ENCODE results near the gene C1orf226. TPM values are rescaled to one million over a fixed set of nuclear protein-coding genes. Genes with fewer than 3 reads are reported as not detected.

C1orf226 gene
- total RNA-seq, 1 experiment from 2014 or later, result 7.7 TPM

- TF ChIP-seq, protein P1, sequence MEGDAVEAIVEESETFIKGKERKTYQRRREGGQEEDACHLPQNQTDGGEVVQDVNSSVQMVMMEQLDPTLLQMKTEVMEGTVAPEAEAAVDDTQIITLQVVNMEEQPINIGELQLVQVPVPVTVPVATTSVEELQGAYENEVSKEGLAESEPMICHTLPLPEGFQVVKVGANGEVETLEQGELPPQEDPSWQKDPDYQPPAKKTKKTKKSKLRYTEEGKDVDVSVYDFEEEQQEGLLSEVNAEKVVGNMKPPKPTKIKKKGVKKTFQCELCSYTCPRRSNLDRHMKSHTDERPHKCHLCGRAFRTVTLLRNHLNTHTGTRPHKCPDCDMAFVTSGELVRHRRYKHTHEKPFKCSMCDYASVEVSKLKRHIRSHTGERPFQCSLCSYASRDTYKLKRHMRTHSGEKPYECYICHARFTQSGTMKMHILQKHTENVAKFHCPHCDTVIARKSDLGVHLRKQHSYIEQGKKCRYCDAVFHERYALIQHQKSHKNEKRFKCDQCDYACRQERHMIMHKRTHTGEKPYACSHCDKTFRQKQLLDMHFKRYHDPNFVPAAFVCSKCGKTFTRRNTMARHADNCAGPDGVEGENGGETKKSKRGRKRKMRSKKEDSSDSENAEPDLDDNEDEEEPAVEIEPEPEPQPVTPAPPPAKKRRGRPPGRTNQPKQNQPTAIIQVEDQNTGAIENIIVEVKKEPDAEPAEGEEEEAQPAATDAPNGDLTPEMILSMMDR (IDR thresholded peaks at IDR 0.05 in 2 of 3, conservative IDR thresholded peaks at IDR 0.05 in 1 of 3; ENCODE audit: borderline replicate concordance in 1 of 3, insufficient read depth in 1 of 3, low read depth in 2 of 3, low read length in 2 of 3), result no peak
- TF ChIP-seq ELF1 (IDR thresholded peaks at IDR 0.05; ENCODE audit: borderline replicate concordance, low read depth), result no peak
These were observed 7.1 kb downstream of the C1orf226 start (continued) for GRCh38 chr1:162388615-162389014.

- Histone ChIP-seq H3K36me3 (ENCODE audit: control insufficient read depth in 1 of 2, insufficient read depth in 2 of 2, low read length in 2 of 2) (no peaks in the 10 kb centered on the region), H3K27me3 (ENCODE audit: insufficient read depth, low read length) (no peaks in the 10 kb centered on the region), H3K4me2 (ENCODE audit: low read length) (no peak overlapping the region), H3K9me2 (ENCODE audit: insufficient read depth) (no peaks in the 10 kb centered on the region), H3K9me3 (ENCODE audit: control insufficient read depth in 1 of 2, insufficient read depth in 1 of 2, low read depth in 1 of 2, low read length in 2 of 2) (no peaks in the 10 kb centered on the region), H4K20me1 (ENCODE audit: insufficient read depth) (no peaks in the 10 kb centered on the region), H3K79me2 (ENCODE audit: insufficient read depth, low read length) (no peaks in the 10 kb centered on the region), H3K27ac (ENCODE audit: low read depth, low read length) (no peak overlapping the region), H3K4me3 (replicated peaks in 1 of 2; ENCODE audit: low read depth in 1 of 2, low read length in 2 of 2) (no peak overlapping the region), H3K9ac (ENCODE audit: low read length) (no peak overlapping the region), H2AFZ (ENCODE audit: low read depth, low read length, poor library complexity, severe bottlenecking) (no peak overlapping the region), H3K4me1 (ENCODE audit: control insufficient read depth in 1 of 2, insufficient read depth in 2 of 2, low read length in 2 of 2) (peaks cover 0 to 4% of the 10 kb centered on the region in 2 experiments; a peak in 2 of 4 replicates)
- ChIA-PET POLR2A (no interaction called here), CTCF (interaction anchor here (1.3 to 2.3 kb wide), 2 partner anchors 9 to 32 kb away, joined by 5 to 6 read pairs; no protein-coding TSS in a partner anchor), RAD21 (ENCODE audit: low non-redundant PET in 1 of 2, low total read pairs in 2 of 2, uncharacterized antibody in 2 of 2, unreplicated experiment in 2 of 2) (no interaction called here)
- DNase-seq (ENCODE audit: low read depth, low spot score) (no peak), ATAC-seq (no peak)
- TF ChIP-seq EZH2 (IDR thresholded peaks at IDR 0.05) (no peak), ATF3 (IDR thresholded peaks at IDR 0.05) (no peak), EZH2phosphoT487 (IDR thresholded peaks at IDR 0.05; ENCODE audit: borderline replicate concordance) (no peak), POLR2AphosphoS5 (IDR thresholded peaks at IDR 0.05; ENCODE audit: low read depth, low read length) (no peak), RAD21 (IDR thresholded peaks at IDR 0.05; ENCODE audit: low read depth) (no peak), FOSL1 (IDR thresholded peaks at IDR 0.05; ENCODE audit: low read depth) (no peak), CEBPB (IDR thresholded peaks at IDR 0.05; ENCODE audit: low read depth) (no peak), YY1 (IDR thresholded peaks at IDR 0.05; ENCODE audit: extremely low read depth, insufficient replicate concordance, low read depth, low read length) (no peak)
- TF ChIP-seq, protein P2, sequence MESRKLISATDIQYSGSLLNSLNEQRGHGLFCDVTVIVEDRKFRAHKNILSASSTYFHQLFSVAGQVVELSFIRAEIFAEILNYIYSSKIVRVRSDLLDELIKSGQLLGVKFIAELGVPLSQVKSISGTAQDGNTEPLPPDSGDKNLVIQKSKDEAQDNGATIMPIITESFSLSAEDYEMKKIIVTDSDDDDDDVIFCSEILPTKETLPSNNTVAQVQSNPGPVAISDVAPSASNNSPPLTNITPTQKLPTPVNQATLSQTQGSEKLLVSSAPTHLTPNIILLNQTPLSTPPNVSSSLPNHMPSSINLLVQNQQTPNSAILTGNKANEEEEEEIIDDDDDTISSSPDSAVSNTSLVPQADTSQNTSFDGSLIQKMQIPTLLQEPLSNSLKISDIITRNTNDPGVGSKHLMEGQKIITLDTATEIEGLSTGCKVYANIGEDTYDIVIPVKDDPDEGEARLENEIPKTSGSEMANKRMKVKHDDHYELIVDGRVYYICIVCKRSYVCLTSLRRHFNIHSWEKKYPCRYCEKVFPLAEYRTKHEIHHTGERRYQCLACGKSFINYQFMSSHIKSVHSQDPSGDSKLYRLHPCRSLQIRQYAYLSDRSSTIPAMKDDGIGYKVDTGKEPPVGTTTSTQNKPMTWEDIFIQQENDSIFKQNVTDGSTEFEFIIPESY (IDR thresholded peaks at IDR 0.05; ENCODE audit: extremely low read depth, insufficient replicate concordance, low read length), result no peak
- TF ChIP-seq, protein P3, sequence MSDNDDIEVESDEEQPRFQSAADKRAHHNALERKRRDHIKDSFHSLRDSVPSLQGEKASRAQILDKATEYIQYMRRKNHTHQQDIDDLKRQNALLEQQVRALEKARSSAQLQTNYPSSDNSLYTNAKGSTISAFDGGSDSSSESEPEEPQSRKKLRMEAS (IDR thresholded peaks at IDR 0.05), result no peak
- TF ChIP-seq, protein P1 (IDR thresholded peaks at IDR 0.05 in 2 of 3, conservative IDR thresholded peaks at IDR 0.05 in 1 of 3; ENCODE audit: borderline replicate concordance in 1 of 3, insufficient read depth in 1 of 3, low read depth in 2 of 3, low read length in 2 of 3), result no peak
- intact Hi-C loops (cut with micrococcal nuclease), result no loop called here
- BruUV-seq (replicated peaks), result no TSS peak
These were observed 7.7 kb downstream of the C1orf226 start for GRCh38 chr1:162389021-162389818.

Measured in HCT116 (cell line).